PC-9 (cell line): ENCODE measurements around the gene MDP1. TPM values are rescaled to one million over a fixed set of nuclear protein-coding genes. Genes with fewer than 3 reads are reported as not detected.

Source experiments
- BruUV-seq: library from RNA; stranded (reverse); fragments of 400-500 nt; replicated peaks from 2 replicates; lab custom pipeline; 2021; lab: Mats Ljungman, UMichigan
- CTCF ChIA-PET: fragments of 300-600 bp; sonication (Branson Sonifier 250); formaldehyde crosslinking; loops from one replicate; lab custom pipeline; 2022; ENCODE audit warnings: antibody characterized with exemption; lab: Charles Lee
- POLR2A ChIA-PET: fragments of 300-600 bp; sonication (Branson Sonifier 250); formaldehyde crosslinking; loops from one replicate; lab custom pipeline; 2022; ENCODE audit warnings: antibody characterized with exemption; ENCODE audit not compliant: unreplicated experiment; lab: Charles Lee
- DNase-seq, 2 experiments: peaks; one replicate each; pipeline versions ENCODE4 v3.0.0 to v3.0.0-alpha.2; 2015 to 2022; ENCODE audit warnings: mixed read lengths in 1 of 2
- H2AFZ ChIP-seq: fragments of 200-600 bp; sonication (generic); 2 replicates; pipeline ENCODE4 v1.8.1; 2017; ENCODE audit warnings: antibody characterized with exemption
- H3F3A ChIP-seq: fragments of 200-600 bp; sonication (generic); 2 replicates; pipeline ENCODE4 v1.8.1; 2017; ENCODE audit warnings: antibody characterized with exemption, mild to moderate bottlenecking, low read depth; ENCODE audit not compliant: insufficient read depth
- H3K27ac ChIP-seq: fragments of 200-600 bp; sonication (generic); 2 replicates; pipeline ENCODE4 v1.6.1; 2016; ENCODE audit warnings: mixed run types
- H3K27me3 ChIP-seq: fragments of 200-600 bp; sonication (generic); 2 replicates; pipeline ENCODE4 v1.6.1; 2016; ENCODE audit warnings: low read depth, mixed run types; ENCODE audit not compliant: insufficient read depth
- H3K36me3 ChIP-seq: fragments of 200-600 bp; sonication (generic); 2 replicates; pipeline ENCODE4 v1.6.1; 2016; ENCODE audit warnings: low read depth, mixed run types
- H3K4me1 ChIP-seq: fragments of 200-600 bp; sonication (generic); replicated peaks from 2 replicates; pipeline ENCODE4 v1.6.1; 2016; ENCODE audit warnings: mixed run types; ENCODE audit not compliant: insufficient read depth
- H3K4me2 ChIP-seq: fragments of 200-600 bp; sonication (generic); 2 replicates; pipeline ENCODE4 v1.6.1; 2017; ENCODE audit warnings: mixed run types
- H3K4me3 ChIP-seq: fragments of 200-600 bp; sonication (generic); 2 replicates; pipeline ENCODE4 v1.6.1; 2016; ENCODE audit warnings: mixed run types
- H3K79me2 ChIP-seq: fragments of 200-600 bp; sonication (generic); 2 replicates; pipeline ENCODE4 v1.6.1; 2017; ENCODE audit warnings: low read depth, mixed run types
- H3K9me2 ChIP-seq: fragments of 200-600 bp; sonication (generic); 2 replicates; pipeline ENCODE4 v1.8.1; 2017; ENCODE audit warnings: mild to moderate bottlenecking; ENCODE audit not compliant: insufficient read depth
- H3K9me3 ChIP-seq: fragments of 200-600 bp; sonication (generic); 2 replicates; pipeline ENCODE4 v1.8.1; 2016; ENCODE audit warnings: low read depth; ENCODE audit not compliant: insufficient read depth
- H4K20me1 ChIP-seq: fragments of 200-600 bp; sonication (generic); 2 replicates; pipeline ENCODE4 v1.8.1; 2017; ENCODE audit not compliant: insufficient read depth
- CTCF ChIP-seq: fragments of 200-600 bp; sonication (generic); conservative IDR thresholded peaks from 2 replicates; pipeline ENCODE4 v1.6.1; 2017; ENCODE audit warnings: mixed run types, antibody characterized with exemption, mild to moderate bottlenecking, moderate library complexity
- EZH2 ChIP-seq: fragments of 200-600 bp; sonication (generic); IDR thresholded peaks from 2 replicates; pipeline ENCODE4 v1.8.0; 2017; ENCODE audit warnings: antibody characterized with exemption, low read depth
- intact Hi-C: fragments of 100-400 bp; cut with micrococcal nuclease; formaldehyde crosslinking; loops from one replicate; pipeline ENCODE4 v1.10.0; 2022; ENCODE audit not compliant: unreplicated experiment
- total RNA-seq: library from RNA; stranded (reverse); gene quantifications from 2 replicates; pipeline ENCODE4 v1.2.3, GENCODE V29; 2021

MDP1 gene
- total RNA-seq, 1 experiment from 2014 or later: 8.7 TPM

GRCh38 chr14:24172261-24172860, 43.5 kb downstream of the MDP1 start:
- Histone ChIP-seq H3F3A (no peaks in the 10 kb centered on the region; the same call in 1 of the 2 replicates), H3K4me1 (no peaks in the 10 kb centered on the region), H3K27ac (no peak overlapping the region), H4K20me1 (no peaks in the 10 kb centered on the region), H3K27me3 (no peaks in the 10 kb centered on the region), H3K9me2 (no peaks in the 10 kb centered on the region), H2AFZ (no peak overlapping the region), H3K9me3 (no peaks in the 10 kb centered on the region), H3K79me2 (no peaks in the 10 kb centered on the region), H3K4me3 (no peak overlapping the region), H3K4me2 (no peak overlapping the region), H3K36me3 (no peaks in the 10 kb centered on the region)
- CTCF ChIA-PET: no interaction called here
- intact Hi-C loops: no loop called here
- POLR2A ChIA-PET: no interaction called here
- no peak for DNase-seq
- BruUV-seq: no TSS peak
- TF ChIP-seq EZH2 (no peak), CTCF (no peak)

GRCh38 chr14:24171422-24172260, 44.2 kb downstream of the MDP1 start, which contains the start of gene REC8:
TSS of gene REC8 (plus strand) at chr14:24172080. CDS start at chr14:24172553, 473 bp downstream.
- no TSS peak for BruUV-seq
- no peaks in the 10 kb centered on the region for H3K27me3 ChIP-seq
- no peaks in the 10 kb centered on the region for H4K20me1 ChIP-seq
- H2AFZ ChIP-seq: no peak within 1 kb of the TSS
- H3K27ac ChIP-seq: no peak within 1 kb of the TSS
- no peak for DNase-seq
- ChIA-PET POLR2A (no interaction called here), CTCF (no interaction called here)
- no peaks in the 10 kb centered on the region; the same call in 1 of the 2 replicates for H3F3A ChIP-seq
- no peak within 1 kb of the TSS for H3K4me3 ChIP-seq
- no peaks in the 10 kb centered on the region for H3K9me3 ChIP-seq
- H3K4me2 ChIP-seq: no peak within 1 kb of the TSS
- TF ChIP-seq CTCF: no peak
- TF ChIP-seq EZH2: no peak
- intact Hi-C loops: no loop called here
- no peaks in the 10 kb centered on the region for H3K79me2 ChIP-seq
- no peaks in the 10 kb centered on the region for H3K9me2 ChIP-seq
- H3K4me1 ChIP-seq: no peaks in the 10 kb centered on the region
- no peaks in the 10 kb centered on the region for H3K36me3 ChIP-seq

DNA sequence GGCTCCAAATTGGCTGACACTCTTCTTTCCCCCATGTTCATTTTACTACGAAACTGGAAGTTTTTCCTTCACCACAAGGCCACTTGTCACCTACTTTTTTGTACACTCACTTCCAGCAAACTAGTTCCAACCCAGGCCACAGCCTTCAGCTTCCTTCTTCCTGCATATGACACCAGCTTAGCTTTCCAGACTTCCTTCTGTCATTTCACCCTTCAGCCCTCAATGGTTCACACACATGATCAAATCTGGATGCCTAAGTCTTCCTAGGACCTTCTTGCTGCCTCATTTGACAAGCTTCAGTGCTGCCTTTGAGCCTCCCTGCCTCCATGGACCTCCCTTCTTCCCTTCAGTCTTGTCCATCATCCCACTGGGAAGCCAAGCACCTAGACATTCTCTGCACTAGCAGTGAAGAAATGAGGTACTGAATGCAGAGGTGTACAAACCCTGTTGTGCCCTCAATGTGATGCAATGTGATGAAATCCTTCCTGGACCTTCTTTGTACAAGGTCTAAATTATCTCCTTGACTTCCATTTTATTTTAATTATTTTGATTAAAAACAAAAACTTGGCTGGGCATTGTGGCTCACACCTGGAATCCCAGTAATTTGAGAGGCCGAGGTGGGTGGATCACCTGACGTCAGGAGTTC, 48.3 kb downstream of the MDP1 start:
- Histone ChIP-seq H3K27me3 (no peaks in the 10 kb centered on the region), H2AFZ (no peak overlapping the region), H3K4me3 (no peak overlapping the region), H3K79me2 (no peaks in the 10 kb centered on the region), H3K36me3 (no peaks in the 10 kb centered on the region), H3K9me3 (no peaks in the 10 kb centered on the region), H3K9me2 (no peaks in the 10 kb centered on the region), H3K4me1 (no peaks in the 10 kb centered on the region), H4K20me1 (no peaks in the 10 kb centered on the region), H3K27ac (no peak overlapping the region), H3F3A (no peaks in the 10 kb centered on the region), H3K4me2 (no peak overlapping the region)
- CTCF ChIA-PET: no interaction called here
- no peak for TF ChIP-seq EZH2
- TF ChIP-seq CTCF: no peak
- POLR2A ChIA-PET: interaction anchor here (0.6 kb wide), 1 partner anchor 500 kb away, joined by 5 read pairs; no protein-coding TSS in a partner anchor
- no peak for DNase-seq
- intact Hi-C loops: no loop called here
- no TSS peak for BruUV-seq
